Smooth muscle cell (in vitro differentiated cells): Measurements from ENCODE around the gene CYFIP1. TPM values are rescaled to one million over a fixed set of nuclear protein-coding genes. Genes with fewer than 3 reads are reported as not detected.
A peak's percentile ranks its signal among the peaks of the same experiment; 100 is the strongest.

ENCODE experiments used
- DNase-seq: peaks from one replicate; lab custom pipeline; 2025; ENCODE audit not compliant: unreplicated experiment; lab: John Stamatoyannopoulos, UW
- H2AFZ ChIP-seq: fragments of 200-600 bp; sonication (generic); 2 replicates; pipeline ENCODE4 v1.6.0; 2016; ENCODE audit warnings: antibody characterized with exemption, low read depth, mild to moderate bottlenecking
- H3F3A ChIP-seq: fragments of 200-600 bp; sonication (generic); 2 replicates; pipeline ENCODE4 v1.6.0; 2017; ENCODE audit warnings: antibody characterized with exemption, low read depth
- H3K27ac ChIP-seq: fragments of 200-600 bp; sonication (generic); 2 replicates; pipeline ENCODE4 v1.5.1; 2016; ENCODE audit warnings: low read depth, mild to moderate bottlenecking
- H3K27me3 ChIP-seq: fragments of 200-600 bp; sonication (generic); 2 replicates; pipeline ENCODE4 v1.6.1; 2016; ENCODE audit warnings: low read depth, mild to moderate bottlenecking
- H3K36me3 ChIP-seq: fragments of 200-600 bp; sonication (generic); 2 replicates; pipeline ENCODE4 v1.5.1; 2016; ENCODE audit warnings: low read depth
- H3K4me1 ChIP-seq: fragments of 200-600 bp; sonication (generic); 2 replicates; pipeline ENCODE4 v1.5.1; 2016; ENCODE audit warnings: low read depth
- H3K4me2 ChIP-seq: fragments of 200-600 bp; sonication (generic); 2 replicates; pipeline ENCODE4 v1.6.0; 2016; ENCODE audit warnings: mild to moderate bottlenecking
- H3K4me3 ChIP-seq: fragments of 200-600 bp; sonication (generic); 2 replicates; pipeline ENCODE4 v1.5.1; 2016; ENCODE audit warnings: mild to moderate bottlenecking
- H3K79me2 ChIP-seq: fragments of 200-600 bp; sonication (generic); 2 replicates; pipeline ENCODE4 v1.6.0; 2016; ENCODE audit warnings: low read depth, mild to moderate bottlenecking
- H3K9ac ChIP-seq: fragments of 200-600 bp; sonication (generic); 2 replicates; pipeline ENCODE4 v1.6.0; 2016; ENCODE audit warnings: low read depth
- H3K9me3 ChIP-seq: fragments of 200-600 bp; sonication (generic); replicated peaks from 2 replicates; pipeline ENCODE4 v1.5.1; 2016; ENCODE audit warnings: low read depth
- H4K20me1 ChIP-seq: fragments of 200-600 bp; sonication (generic); 2 replicates; pipeline ENCODE4 v1.6.0; 2016; ENCODE audit warnings: low read depth
- CTCF ChIP-seq: fragments of 200-600 bp; sonication (generic); IDR thresholded peaks from 2 replicates; pipeline ENCODE4 v1.5.1; 2017; ENCODE audit warnings: borderline replicate concordance, mild to moderate bottlenecking, antibody characterized with exemption; ENCODE audit not compliant: insufficient read depth, poor library complexity, severe bottlenecking
- WGBS: methylation state at CpG from one replicate; pipeline ENCODE4 v1.1.7; 2016; ENCODE audit warnings: low lambda C conversion rate; 5-methylcytosine and 5-hydroxymethylcytosine counted together
- polyA plus RNA-seq: library from polyadenylated mRNA; unstranded; fragments of >200 nt; fragmentation: Nextera tagmentation; extraction: Ambion mirVana; gene quantifications from 2 replicates; pipeline ENCODE4 v1.2.1, GENCODE V29; 2016
- total RNA-seq: library from RNA; depleted of rRNA; stranded (reverse); fragments of >200 nt; gene quantifications from 2 replicates; pipeline ENCODE4 v1.2.3, GENCODE V29; 2014

CYFIP1 gene
- total and polyA plus RNA-seq, 2 experiments from 2014 or later, result 65.2 to 67.6 TPM

GRCh38 chr15:22890296-22890695 is 89.9 kb downstream of the CYFIP1 start:
- no peaks in the 10 kb centered on the region for H3K4me1 ChIP-seq
- H3K27ac ChIP-seq, result no peak overlapping the region
- DNase-seq, result no peak
- H3K4me3 ChIP-seq, result no peak overlapping the region
- WGBS, result 98% methylated on average over 11 of the region's 11 CpGs
- no peaks in the 10 kb centered on the region for H3K27me3 ChIP-seq
- no peak overlapping the region for H3K4me2 ChIP-seq
- no peaks in the 10 kb centered on the region for H3K9me3 ChIP-seq
- H3K36me3 ChIP-seq, result no peaks in the 10 kb centered on the region
- H2AFZ ChIP-seq, result no peak overlapping the region
- H3F3A ChIP-seq, result peaks cover 13% of the 10 kb centered on the region
- no peak for TF ChIP-seq CTCF
- H4K20me1 ChIP-seq, result peaks cover 12% of the 10 kb centered on the region
- no peak overlapping the region for H3K9ac ChIP-seq
- H3K79me2 ChIP-seq, result no peaks in the 10 kb centered on the region

- Histone ChIP-seq H3K4me3 (no peak overlapping the region), H4K20me1 (peaks cover 12% of the 10 kb centered on the region), H3F3A (peaks cover 13% of the 10 kb centered on the region), H3K36me3 (no peaks in the 10 kb centered on the region), H3K4me2 (no peak overlapping the region), H3K4me1 (no peaks in the 10 kb centered on the region), H3K9me3 (no peaks in the 10 kb centered on the region), H3K27ac (peak overlapping the region; percentile 95), H3K79me2 (no peaks in the 10 kb centered on the region), H3K9ac (peak overlapping the region; percentile 38), H2AFZ (no peak overlapping the region), H3K27me3 (no peaks in the 10 kb centered on the region)
- no peak for DNase-seq
- TF ChIP-seq CTCF, result no peak
- WGBS, result 96% methylated on average over 14 of the region's 14 CpGs
These were observed 90.9 kb downstream of the CYFIP1 start for GRCh38 chr15:22889146-22889818.

- TF ChIP-seq CTCF, result no peak
- Histone ChIP-seq H3K4me2 (no peak overlapping the region), H3K27me3 (no peaks in the 10 kb centered on the region), H3K9me3 (no peaks in the 10 kb centered on the region), H2AFZ (no peak overlapping the region), H3K27ac (peak overlapping the region; percentile 95), H3K36me3 (no peaks in the 10 kb centered on the region), H3K9ac (peak overlapping the region; percentile 78), H3K79me2 (no peaks in the 10 kb centered on the region), H3F3A (peaks cover 13% of the 10 kb centered on the region), H4K20me1 (peaks cover 12% of the 10 kb centered on the region), H3K4me3 (no peak overlapping the region), H3K4me1 (no peaks in the 10 kb centered on the region)
- no peak for DNase-seq
- WGBS, result 54% methylated on average over 9 of the region's 9 CpGs
These were observed 91.9 kb downstream of the CYFIP1 start for GRCh38 chr15:22888120-22888859.
